COLO829 (cell line): ENCODE results near the gene TMC8.

Experiments used
- DNase-seq: peaks from one replicate; pipeline ENCODE4 v3.0.0; 2012; ENCODE audit warnings: low spot score

Gene TMC8

GRCh38 chr17:78182504-78182903, 51.9 kb downstream of the TMC8 start:
- DNase-seq: no peak

- no peak for DNase-seq
Measured at GRCh38 chr17:78183916-78184315, 53.3 kb downstream of the TMC8 start.

- no peak for DNase-seq
Measured at GRCh38 chr17:78184351-78184750, 53.8 kb downstream of the TMC8 start.

DNA sequence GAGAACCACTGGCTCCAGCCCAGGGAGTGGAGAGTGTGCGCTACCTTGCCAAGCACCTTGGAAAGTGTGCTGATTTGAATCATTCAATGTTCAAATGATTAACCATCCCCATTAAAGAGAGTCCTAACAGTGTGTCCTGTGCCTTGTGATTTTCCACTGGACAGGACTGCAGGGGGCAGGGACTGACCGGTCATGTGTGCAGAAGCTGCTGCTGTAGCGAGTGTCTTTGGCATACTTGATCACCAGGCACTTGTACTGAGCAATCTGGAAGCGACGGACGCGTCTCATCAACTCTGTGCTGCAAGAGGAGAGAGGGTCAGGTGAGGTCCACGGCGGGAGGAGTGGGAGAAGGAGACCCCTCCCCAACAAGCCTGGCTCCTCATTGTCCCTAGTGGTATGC, 54.3 kb downstream of the TMC8 start:
- DNase-seq: no peak

DNA sequence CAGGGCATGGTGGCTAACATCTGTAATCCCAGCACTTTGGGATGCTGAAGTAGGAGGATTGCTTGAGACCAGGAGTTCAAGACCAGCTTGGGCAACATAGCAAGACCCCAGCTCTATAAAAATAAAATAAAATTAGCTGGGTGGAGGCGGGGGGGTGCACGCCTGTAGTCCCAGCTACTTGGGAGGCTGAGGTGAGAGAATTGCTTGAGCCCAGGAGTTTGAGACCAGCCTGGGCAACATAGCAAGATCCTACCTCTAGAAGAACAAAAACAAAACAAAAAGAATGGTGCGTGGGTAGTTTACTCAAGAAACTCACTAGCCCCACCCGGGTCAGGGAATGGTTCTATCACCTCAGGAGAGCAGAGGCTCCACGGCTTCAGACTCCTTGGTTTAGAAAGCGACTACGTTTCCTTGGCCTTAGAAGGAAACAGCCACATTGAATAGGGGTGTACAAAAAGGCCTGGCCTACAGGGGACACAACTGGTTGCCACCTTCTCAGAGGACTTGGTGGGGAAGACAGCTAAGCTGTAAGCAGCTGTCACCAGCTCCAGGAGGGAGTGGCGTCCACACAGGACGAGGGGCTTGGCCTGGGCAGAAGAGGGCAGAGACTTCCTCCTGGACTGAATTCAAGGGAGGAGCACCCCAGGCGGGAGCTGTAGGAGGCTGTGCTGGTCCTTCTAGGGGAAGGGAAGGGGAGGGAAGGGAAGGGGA, 55.6 kb downstream of the TMC8 start:
- peak; percentile 28 for DNase-seq

GRCh38 chr17:78186692-78187595, 56.4 kb downstream of the TMC8 start, which contains the start of the genes AFMID and TK1:
AFMID (plus strand) TSS chr17:78187362; CDS start chr17:78187371, 9 bp downstream.
TK1 (minus strand) TSS chr17:78187052; CDS start chr17:78186994, 58 bp downstream.
- peak; percentile 98 for DNase-seq
